Mesendoderm (in vitro differentiated cells): Measurements from ENCODE around the gene PLEKHG4B.
"Not testable (repeated sequence)": the region's sequence is repeated elsewhere in the genome, so short reads cannot be mapped to it uniquely, and the experiment has no call there.

ENCODE experiments used
- DNase-seq: peaks from one replicate; pipeline ENCODE4 v3.0.0; 2013
- H2AK5ac ChIP-seq: 2 replicates; pipeline ENCODE4 v1.6.1; 2013; ENCODE audit warnings: low read length, inconsistent platforms
- H2BK120ac ChIP-seq: 2 replicates; pipeline ENCODE4 v1.6.1; 2013; ENCODE audit warnings: low read depth, mild to moderate bottlenecking, low read length, moderate library complexity, mixed read lengths
- H2BK15ac ChIP-seq: replicated peaks from 2 replicates; pipeline ENCODE4 v1.6.1; 2013; ENCODE audit warnings: low read depth, mild to moderate bottlenecking, moderate library complexity
- H2BK5ac ChIP-seq: 2 replicates; pipeline ENCODE4 v1.6.1; 2013; ENCODE audit warnings: low read length, inconsistent platforms
- H3K18ac ChIP-seq: 2 replicates; pipeline ENCODE4 v1.6.1; 2013; ENCODE audit warnings: mild to moderate bottlenecking, low read length, mixed read lengths
- H3K23ac ChIP-seq: one replicate; pipeline ENCODE4 v1.6.1; 2013; ENCODE audit warnings: low read length
- H3K27ac ChIP-seq: 2 replicates; pipeline ENCODE4 v1.5.1; 2013; ENCODE audit warnings: low read depth, mild to moderate bottlenecking, inconsistent platforms, low read length, moderate library complexity
- H3K27me3 ChIP-seq: 2 replicates; pipeline ENCODE4 v1.6.1; 2013; ENCODE audit warnings: low read length, control low read depth, mild to moderate bottlenecking, inconsistent platforms; ENCODE audit not compliant: insufficient read depth, poor library complexity
- H3K36me3 ChIP-seq: 2 replicates; pipeline ENCODE4 v1.6.1; 2013; ENCODE audit warnings: low read length, inconsistent platforms; ENCODE audit not compliant: control insufficient read depth, insufficient read depth
- H3K4ac ChIP-seq: one replicate; pipeline ENCODE4 v1.6.1; 2013; ENCODE audit warnings: low read depth, mild to moderate bottlenecking, low read length, moderate library complexity
- H3K4me1 ChIP-seq: 2 replicates; pipeline ENCODE4 v1.6.1; 2013; ENCODE audit warnings: low read depth, low read length, inconsistent platforms; ENCODE audit not compliant: control insufficient read depth
- H3K4me2 ChIP-seq: 2 replicates; pipeline ENCODE4 v1.6.1; 2013; ENCODE audit warnings: low read length
- H3K4me3 ChIP-seq: 2 replicates; pipeline ENCODE4 v1.5.1; 2013; ENCODE audit warnings: mild to moderate bottlenecking, low read length
- H3K56ac ChIP-seq: one replicate; pipeline ENCODE4 v1.6.1; 2013; ENCODE audit warnings: low read length
- H3K79me1 ChIP-seq: 2 replicates; pipeline ENCODE4 v1.6.1; 2013; ENCODE audit warnings: low read length, inconsistent platforms
- H3K79me2 ChIP-seq: 2 replicates; pipeline ENCODE4 v1.6.1; 2013; ENCODE audit warnings: mild to moderate bottlenecking, low read length; ENCODE audit not compliant: control insufficient read depth, insufficient read depth
- H3K9ac ChIP-seq: 2 replicates; pipeline ENCODE4 v1.6.1; 2013; ENCODE audit warnings: low read length, inconsistent platforms
- H4K5ac ChIP-seq: one replicate; pipeline ENCODE4 v1.6.1; 2013; ENCODE audit warnings: low read length
- H4K8ac ChIP-seq: one replicate; pipeline ENCODE4 v1.6.1; 2013; ENCODE audit warnings: low read depth, mild to moderate bottlenecking, control low read depth, low read length, moderate library complexity
- WGBS: extraction: QIAGEN DNeasy Blood & Tissue Kit; methylation state at CpG from one replicate; pipeline ENCODE4 v1.1.7; 2013; ENCODE audit warnings: low lambda C conversion rate, missing lambda C conversion rate; ENCODE audit not compliant: insufficient coverage; ENCODE audit errors: extremely low coverage; 5-methylcytosine and 5-hydroxymethylcytosine counted together

Gene PLEKHG4B

DNA sequence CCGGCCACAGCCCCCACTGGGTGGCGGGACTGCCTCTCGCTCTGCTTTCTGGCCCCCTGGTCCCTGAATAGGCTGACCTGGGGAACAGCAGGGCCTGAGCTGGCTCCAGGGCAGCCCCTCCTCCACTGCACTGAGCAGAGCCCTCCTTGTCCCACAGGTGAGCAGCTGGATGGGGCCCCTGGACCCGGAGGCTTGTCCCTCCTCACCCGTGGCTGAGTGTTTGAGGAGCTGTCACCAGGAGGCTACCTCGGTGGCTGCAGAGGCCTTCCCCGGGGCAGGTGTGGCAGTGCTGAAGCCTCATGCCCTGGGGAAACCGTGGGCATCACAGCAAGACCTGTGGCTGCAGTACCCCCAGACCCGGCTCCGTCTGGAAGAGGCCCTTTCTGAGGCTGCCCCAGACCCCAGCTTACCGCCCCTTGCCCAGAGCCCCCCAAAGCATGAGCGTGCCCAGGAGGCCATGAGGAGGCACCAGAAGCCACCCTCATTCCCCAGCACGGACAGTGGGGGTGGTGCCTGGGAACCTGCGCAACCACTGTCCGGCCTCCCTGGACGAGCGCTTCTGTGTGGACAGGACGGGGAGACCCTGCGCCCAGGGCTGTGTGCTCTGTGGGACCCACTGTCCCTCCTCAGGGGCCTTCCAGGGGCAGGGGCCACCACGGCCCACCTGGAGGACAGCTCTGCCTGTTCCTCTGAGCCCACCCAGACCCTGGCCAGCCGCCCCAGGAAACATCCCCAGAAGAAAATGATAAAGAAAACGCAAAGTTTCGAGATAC is 70.8 kb downstream of the PLEKHG4B start:
- H3K4ac ChIP-seq = no peak overlapping the region
- no CpG with 5 or more reads among the region's 23 CpGs for WGBS

DNA sequence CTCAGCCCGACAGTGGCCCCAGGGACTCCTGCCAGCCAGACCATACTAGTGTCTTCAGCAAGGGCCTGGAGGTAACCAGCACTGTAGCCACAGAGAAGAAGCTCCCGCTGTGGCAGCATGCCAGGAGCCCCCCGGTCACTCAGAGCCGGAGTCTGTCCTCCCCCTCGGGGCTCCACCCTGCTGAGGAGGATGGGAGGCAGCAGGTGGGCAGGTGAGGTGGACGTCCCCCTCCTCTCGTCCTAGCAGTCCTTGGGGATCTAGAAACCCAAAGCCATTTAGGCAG is 71.3 kb downstream of the PLEKHG4B start:
- no peaks in the 10 kb centered on the region for H3K79me1 ChIP-seq
- H3K4me1 ChIP-seq = no peaks in the 10 kb centered on the region
- H2AK5ac ChIP-seq = no peak overlapping the region
- H3K4me3 ChIP-seq = no peak overlapping the region
- H3K79me2 ChIP-seq = no peaks in the 10 kb centered on the region
- H3K56ac ChIP-seq = no peak overlapping the region
- no peak overlapping the region for H3K27ac ChIP-seq
- H3K4ac ChIP-seq = no peak overlapping the region
- H3K18ac ChIP-seq = no peak overlapping the region
- H3K23ac ChIP-seq = no peak overlapping the region
- no peak overlapping the region for H3K9ac ChIP-seq
- H4K5ac ChIP-seq = no peak overlapping the region
- no peaks in the 10 kb centered on the region for H3K27me3 ChIP-seq
- H4K8ac ChIP-seq = no peak overlapping the region
- H2BK15ac ChIP-seq = no peak overlapping the region
- no peaks in the 10 kb centered on the region for H3K36me3 ChIP-seq
- H3K4me2 ChIP-seq = no peak overlapping the region
- no peak for DNase-seq
- no peak overlapping the region for H2BK5ac ChIP-seq
- no CpG with 5 or more reads among the region's 7 CpGs for WGBS
- H2BK120ac ChIP-seq = no peak overlapping the region

More for the DNA sequence above, 70.8 kb downstream of the PLEKHG4B start:
- no peak overlapping the region for H3K23ac ChIP-seq
- H2BK15ac ChIP-seq = no peak overlapping the region
- no peak overlapping the region for H4K8ac ChIP-seq
- no peak overlapping the region for H3K4me2 ChIP-seq
- H3K4me3 ChIP-seq = no peak overlapping the region
- H3K9ac ChIP-seq = no peak overlapping the region
- no peaks in the 10 kb centered on the region for H3K79me1 ChIP-seq
- H3K79me2 ChIP-seq = no peaks in the 10 kb centered on the region
- no peak overlapping the region for H4K5ac ChIP-seq
- H2AK5ac ChIP-seq = no peak overlapping the region
- no peak overlapping the region for H3K56ac ChIP-seq
- no peaks in the 10 kb centered on the region for H3K4me1 ChIP-seq
- no peak overlapping the region for H2BK5ac ChIP-seq
- no peak for DNase-seq
- H3K27me3 ChIP-seq = no peaks in the 10 kb centered on the region
- no peaks in the 10 kb centered on the region for H3K36me3 ChIP-seq
- H3K27ac ChIP-seq = no peak overlapping the region
- H3K18ac ChIP-seq = no peak overlapping the region
- H2BK120ac ChIP-seq = no peak overlapping the region

DNA sequence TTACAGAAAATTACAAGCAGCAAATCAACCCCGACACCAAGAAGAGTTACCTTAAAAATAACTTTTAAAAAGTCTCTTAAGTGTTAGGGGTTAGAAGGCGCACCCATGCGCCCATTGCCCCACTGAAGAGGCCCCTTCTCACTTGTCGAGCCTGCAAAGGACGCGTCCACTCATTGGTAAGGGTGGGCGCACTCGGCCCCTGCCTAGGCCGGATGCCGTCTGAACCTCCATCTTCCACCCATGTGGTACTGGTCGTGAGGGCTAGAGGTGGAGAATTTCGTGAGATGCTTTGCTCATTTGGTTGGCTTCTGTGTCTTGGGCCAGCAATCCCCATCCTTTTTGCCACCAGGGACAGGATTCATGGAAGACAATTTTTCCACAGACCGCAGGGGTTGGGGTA is 71.9 kb downstream of the PLEKHG4B start:
- Histone ChIP-seq H3K27me3 (no peaks in the 10 kb centered on the region), H2AK5ac (no peak overlapping the region), H3K36me3 (no peaks in the 10 kb centered on the region), H2BK5ac (no peak overlapping the region), H3K79me1 (no peaks in the 10 kb centered on the region), H3K79me2 (no peaks in the 10 kb centered on the region), H3K56ac (no peak overlapping the region), H3K4ac (no peak overlapping the region), H2BK120ac (no peak overlapping the region), H4K8ac (no peak overlapping the region), H3K23ac (no peak overlapping the region), H3K27ac (no peak overlapping the region), H3K4me3 (no peak overlapping the region), H3K4me1 (no peaks in the 10 kb centered on the region), H2BK15ac (no peak overlapping the region), H3K18ac (no peak overlapping the region), H3K4me2 (no peak overlapping the region), H3K9ac (no peak overlapping the region), H4K5ac (no peak overlapping the region)
- no CpG with 5 or more reads among the region's 13 CpGs for WGBS
- DNase-seq = no peak

DNA sequence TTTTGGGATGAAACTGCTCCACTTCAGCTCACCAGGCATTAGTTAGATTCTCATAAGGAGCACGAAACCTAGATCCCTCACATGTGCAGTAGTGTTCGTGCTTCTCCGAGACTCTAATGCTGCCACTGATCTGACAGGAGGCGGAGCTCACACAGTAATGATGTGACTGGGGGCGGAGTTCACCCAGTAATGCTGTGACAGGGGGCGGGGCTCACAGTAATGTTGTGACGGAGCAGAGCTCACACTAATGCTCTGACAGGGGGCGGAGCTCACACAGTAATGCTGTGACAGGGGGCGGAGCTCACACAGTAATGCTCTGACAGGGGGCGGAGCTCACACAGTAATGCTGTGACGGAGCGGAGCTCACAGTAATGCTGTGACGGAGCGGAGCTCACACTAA is 72.3 kb downstream of the PLEKHG4B start:
- no peak overlapping the region for H4K8ac ChIP-seq
- no CpG with 5 or more reads among the region's 14 CpGs for WGBS
- H3K56ac ChIP-seq = no peak overlapping the region
- no peak overlapping the region for H3K18ac ChIP-seq
- H3K4me3 ChIP-seq = no peak overlapping the region
- H2BK15ac ChIP-seq = no peak overlapping the region
- no peak overlapping the region for H2BK5ac ChIP-seq
- H3K23ac ChIP-seq = no peak overlapping the region
- H3K36me3 ChIP-seq = no peaks in the 10 kb centered on the region
- DNase-seq = no peak
- no peak overlapping the region for H3K27ac ChIP-seq
- no peaks in the 10 kb centered on the region for H3K79me1 ChIP-seq
- no peak overlapping the region for H4K5ac ChIP-seq
- no peak overlapping the region for H3K9ac ChIP-seq
- H2AK5ac ChIP-seq = no peak overlapping the region
- H3K79me2 ChIP-seq = no peaks in the 10 kb centered on the region
- H3K4ac ChIP-seq = no peak overlapping the region
- no peaks in the 10 kb centered on the region for H3K27me3 ChIP-seq
- no peak overlapping the region for H3K4me2 ChIP-seq
- H2BK120ac ChIP-seq = no peak overlapping the region
- H3K4me1 ChIP-seq = no peaks in the 10 kb centered on the region

DNA sequence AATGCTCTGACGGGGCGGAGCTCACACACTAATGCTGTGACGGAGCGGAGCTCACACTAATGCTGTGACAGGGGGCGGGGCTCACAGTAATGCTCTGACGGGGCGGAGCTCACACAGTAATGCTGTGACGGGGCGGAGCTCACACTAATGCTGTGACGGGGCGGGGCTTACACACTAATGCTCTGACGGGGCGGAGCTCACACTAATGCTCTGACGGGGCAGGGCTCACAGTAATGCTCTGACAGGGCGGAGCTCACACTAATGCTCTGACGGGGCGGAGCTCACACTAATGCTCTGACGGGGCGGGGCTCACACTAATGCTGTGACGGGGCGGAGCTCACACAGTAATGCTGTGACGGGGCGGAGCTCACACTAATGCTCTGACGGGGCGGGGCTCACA is 72.8 kb downstream of the PLEKHG4B start:
- not testable (repeated sequence) for H3K79me2 ChIP-seq, H2BK5ac ChIP-seq, H3K9ac ChIP-seq, H3K27ac ChIP-seq, H3K18ac ChIP-seq, H3K27me3 ChIP-seq, H2BK15ac ChIP-seq, H4K8ac ChIP-seq, H4K5ac ChIP-seq, H3K23ac ChIP-seq, DNase-seq, H3K4ac ChIP-seq, H2BK120ac ChIP-seq, H3K56ac ChIP-seq, H3K79me1 ChIP-seq, H3K36me3 ChIP-seq, H3K4me3 ChIP-seq, H3K4me1 ChIP-seq, H3K4me2 ChIP-seq, H2AK5ac ChIP-seq
- WGBS = no CpG with 5 or more reads among the region's 25 CpGs
